Stimulated activated naive B cell treated with anti-CD40 and anti-IgM and Interleukin-4, amounts not matched to agents 10 μg/mL and 1 μg/mL and 100 μg/mL, for 72 hours (primary cell): ENCODE measurements around the gene CSTPP1.

Source experiments
- ATAC-seq, 2 donors: fragments of 150-1000 bp; cut with Tn5 transposase; replicated peaks; 2 replicates each; pipeline ENCODE4 v1.10.0; 2021; ENCODE audit warnings: moderate library complexity in 1 of 2
- DNase-seq: peaks from one replicate; pipeline ENCODE4 v3.0.0; 2021
- H3K27ac Mint-ChIP-seq: one replicate; pipeline ENCODE4 v1.8.0; 2022; ENCODE audit warnings: mild to moderate bottlenecking, mixed read lengths
- H3K27me3 Mint-ChIP-seq, 2 donors: one replicate each; pipeline ENCODE4 v1.8.0; 2022; ENCODE audit warnings: mixed read lengths in 2 of 2
- H3K36me3 Mint-ChIP-seq, 2 donors: one replicate each; pipeline ENCODE4 v1.8.0; 2022; ENCODE audit warnings: mixed read lengths in 2 of 2, mild to moderate bottlenecking in 1 of 2
- H3K4me1 Mint-ChIP-seq, 2 donors: one replicate each; pipeline ENCODE4 v1.8.0; 2022; ENCODE audit warnings: mixed read lengths in 2 of 2, mild to moderate bottlenecking in 1 of 2
- H3K4me3 Mint-ChIP-seq, 2 donors: one replicate each; pipeline ENCODE4 v1.8.0; 2022; ENCODE audit warnings: mild to moderate bottlenecking in 2 of 2, mixed read lengths in 2 of 2, moderate library complexity in 1 of 2
- H3K9me3 Mint-ChIP-seq, 2 donors: one replicate each; pipeline ENCODE4 v1.8.0; 2022; ENCODE audit warnings: mixed read lengths in 2 of 2, mild to moderate bottlenecking in 1 of 2

Gene CSTPP1

GRCh38 chr11:47003180-47003877 is 66.8 kb downstream of the CSTPP1 start:
- DNase-seq, result peak; percentile 8
- peaks cover 0 to 4% of the 10 kb centered on the region in 2 donors for H3K9me3 Mint-ChIP-seq
- peak overlapping the region; percentile 57 for H3K27ac Mint-ChIP-seq
- H3K36me3 Mint-ChIP-seq, result peaks cover 6 to 31% of the 10 kb centered on the region in 2 donors
- no peaks in the 10 kb centered on the region for H3K27me3 Mint-ChIP-seq
- peak; percentile 55 to 66 for ATAC-seq
- peak overlapping the region in 1 of 2 donors; percentile 17 for H3K4me3 Mint-ChIP-seq
- peaks cover 28 to 55% of the 10 kb centered on the region in 2 donors for H3K4me1 Mint-ChIP-seq

GRCh38 chr11:47004595-47005033 is 68.1 kb downstream of the CSTPP1 start:
- Mint-ChIP-seq H3K36me3 (peaks cover 8 to 33% of the 10 kb centered on the region in 2 donors), H3K27ac (no peak overlapping the region), H3K27me3 (no peaks in the 10 kb centered on the region), H3K4me1 (peaks cover 28 to 51% of the 10 kb centered on the region in 2 donors), H3K4me3 (peak overlapping the region in 1 of 2 donors; percentile 22), H3K9me3 (peaks cover 0 to 4% of the 10 kb centered on the region in 2 donors)
- DNase-seq, result no peak
- ATAC-seq, result peak; percentile 52 to 59

- Mint-ChIP-seq H3K9me3 (peaks cover 0 to 4% of the 10 kb centered on the region in 2 donors), H3K27me3 (no peaks in the 10 kb centered on the region), H3K36me3 (peaks cover 12 to 33% of the 10 kb centered on the region in 2 donors), H3K27ac (no peak overlapping the region), H3K4me3 (no peak overlapping the region), H3K4me1 (peaks cover 26 to 43% of the 10 kb centered on the region in 2 donors)
- DNase-seq, result no peak
- no peak for ATAC-seq
Measured at GRCh38 chr11:47005441-47005840, 68.9 kb downstream of the CSTPP1 start.

- H3K27ac Mint-ChIP-seq, result no peak overlapping the region
- peaks cover 16 to 29% of the 10 kb centered on the region in 2 donors for H3K4me1 Mint-ChIP-seq
- DNase-seq (no peak), ATAC-seq (no peak)
- no peaks in the 10 kb centered on the region for H3K27me3 Mint-ChIP-seq
- H3K36me3 Mint-ChIP-seq, result peaks cover 13 to 34% of the 10 kb centered on the region in 2 donors
- H3K4me3 Mint-ChIP-seq, result no peak overlapping the region
- H3K9me3 Mint-ChIP-seq, result peaks cover 0 to 4% of the 10 kb centered on the region in 2 donors
Measured at GRCh38 chr11:47007579-47007978, 71.0 kb downstream of the CSTPP1 start.

GRCh38 chr11:47010179-47010578 is 73.6 kb downstream of the CSTPP1 start:
- no peak for DNase-seq
- no peaks in the 10 kb centered on the region for H3K27me3 Mint-ChIP-seq
- no peak overlapping the region for H3K4me3 Mint-ChIP-seq
- H3K36me3 Mint-ChIP-seq, result peaks cover 18 to 37% of the 10 kb centered on the region in 2 donors
- H3K9me3 Mint-ChIP-seq, result peaks cover 0 to 4% of the 10 kb centered on the region in 2 donors
- ATAC-seq, result no peak
- peaks cover 2 to 10% of the 10 kb centered on the region in 2 donors for H3K4me1 Mint-ChIP-seq
- H3K27ac Mint-ChIP-seq, result no peak overlapping the region

GRCh38 chr11:47014097-47014496 is 77.5 kb downstream of the CSTPP1 start:
- peaks cover 4 to 5% of the 10 kb centered on the region in 2 donors for H3K9me3 Mint-ChIP-seq

GRCh38 chr11:47018637-47019036 is 82.1 kb downstream of the CSTPP1 start:
- DNase-seq, result no peak
- ATAC-seq, result no peak
- Mint-ChIP-seq H3K27ac (no peak overlapping the region), H3K27me3 (no peaks in the 10 kb centered on the region), H3K9me3 (peaks cover 2 to 5% of the 10 kb centered on the region in 2 donors), H3K36me3 (peaks cover 8 to 21% of the 10 kb centered on the region in 2 donors), H3K4me3 (no peak overlapping the region), H3K4me1 (peaks cover 4 to 6% of the 10 kb centered on the region in 2 donors)

More at GRCh38 chr11:47014097-47014496, 77.5 kb downstream of the CSTPP1 start:
- no peak overlapping the region for H3K4me3 Mint-ChIP-seq
- ATAC-seq (no peak), DNase-seq (no peak)
- peaks cover 4 to 6% of the 10 kb centered on the region in 2 donors for H3K4me1 Mint-ChIP-seq
- peaks cover 17 to 27% of the 10 kb centered on the region in 2 donors for H3K36me3 Mint-ChIP-seq
- no peaks in the 10 kb centered on the region for H3K27me3 Mint-ChIP-seq
- peak overlapping the region; percentile 86 for H3K27ac Mint-ChIP-seq

GRCh38 chr11:47020793-47021526 is 84.4 kb downstream of the CSTPP1 start:
- Mint-ChIP-seq H3K27me3 (no peaks in the 10 kb centered on the region), H3K4me1 (peaks cover 0 to 2% of the 10 kb centered on the region in 2 donors), H3K9me3 (peaks cover 0 to 5% of the 10 kb centered on the region in 2 donors), H3K36me3 (peaks cover 5 to 13% of the 10 kb centered on the region in 2 donors), H3K27ac (no peak overlapping the region), H3K4me3 (no peak overlapping the region)
- DNase-seq (no peak), ATAC-seq (no peak)

GRCh38 chr11:47021527-47021818 is 84.9 kb downstream of the CSTPP1 start:
- DNase-seq (no peak), ATAC-seq (no peak)
- Mint-ChIP-seq H3K27me3 (no peaks in the 10 kb centered on the region), H3K4me1 (peaks cover 0 to 2% of the 10 kb centered on the region in 2 donors), H3K36me3 (peaks cover 5 to 13% of the 10 kb centered on the region in 2 donors), H3K9me3 (peaks cover 0 to 5% of the 10 kb centered on the region in 2 donors), H3K4me3 (no peak overlapping the region), H3K27ac (no peak overlapping the region)

- ATAC-seq (no peak), DNase-seq (no peak)
- Mint-ChIP-seq H3K9me3 (peaks cover 0 to 5% of the 10 kb centered on the region in 2 donors), H3K27me3 (no peaks in the 10 kb centered on the region), H3K36me3 (peaks cover 5 to 13% of the 10 kb centered on the region in 2 donors), H3K4me3 (no peak overlapping the region), H3K27ac (no peak overlapping the region), H3K4me1 (peaks cover 0 to 2% of the 10 kb centered on the region in 2 donors)
Measured at GRCh38 chr11:47021965-47022364, 85.4 kb downstream of the CSTPP1 start.

- Mint-ChIP-seq H3K4me1 (no peaks in the 10 kb centered on the region), H3K9me3 (no peaks in the 10 kb centered on the region), H3K27ac (no peak overlapping the region), H3K27me3 (no peaks in the 10 kb centered on the region), H3K4me3 (no peak overlapping the region), H3K36me3 (peaks cover 2 to 6% of the 10 kb centered on the region in 2 donors)
- DNase-seq (no peak), ATAC-seq (no peak)
Measured at GRCh38 chr11:47028195-47029093, 91.9 kb downstream of the CSTPP1 start.

GRCh38 chr11:47033439-47033838 is 96.9 kb downstream of the CSTPP1 start:
- H3K4me1 Mint-ChIP-seq, result no peaks in the 10 kb centered on the region
- ATAC-seq (no peak), DNase-seq (no peak)
- H3K36me3 Mint-ChIP-seq, result peaks cover 8 to 12% of the 10 kb centered on the region in 2 donors
- no peak overlapping the region for H3K27ac Mint-ChIP-seq
- H3K4me3 Mint-ChIP-seq, result no peak overlapping the region
- H3K27me3 Mint-ChIP-seq, result no peaks in the 10 kb centered on the region
- H3K9me3 Mint-ChIP-seq, result no peaks in the 10 kb centered on the region

GRCh38 chr11:47034091-47034490 is 97.5 kb downstream of the CSTPP1 start:
- Mint-ChIP-seq H3K36me3 (peaks cover 9 to 12% of the 10 kb centered on the region in 2 donors), H3K27ac (no peak overlapping the region)
- no peak for DNase-seq

GRCh38 chr11:47035108-47035507 is 98.5 kb downstream of the CSTPP1 start:
- Mint-ChIP-seq H3K27ac (no peak overlapping the region), H3K4me3 (no peak overlapping the region)
- DNase-seq, result no peak

More at GRCh38 chr11:47034091-47034490, 97.5 kb downstream of the CSTPP1 start:
- Mint-ChIP-seq H3K27me3 (no peaks in the 10 kb centered on the region), H3K9me3 (no peaks in the 10 kb centered on the region), H3K4me1 (no peaks in the 10 kb centered on the region), H3K4me3 (no peak overlapping the region)
- no peak for ATAC-seq

More at GRCh38 chr11:47035108-47035507, 98.5 kb downstream of the CSTPP1 start:
- ATAC-seq, result no peak
- no peaks in the 10 kb centered on the region for H3K9me3 Mint-ChIP-seq
- no peaks in the 10 kb centered on the region for H3K4me1 Mint-ChIP-seq
- no peaks in the 10 kb centered on the region for H3K27me3 Mint-ChIP-seq
- H3K36me3 Mint-ChIP-seq, result peaks cover 9 to 12% of the 10 kb centered on the region in 2 donors
